NCI-H1417 treated with DMSO at 0.1 percent for 48 hours (cell line): Measurements from ENCODE around the gene UNC5C.

Experiments
- DNase-seq: peaks from one replicate; lab custom pipeline; 2025; lab: John Stamatoyannopoulos, UW

The UNC5C gene

GRCh38 chr4:95340191-95340590 is 208.6 kb downstream of the UNC5C start:
- no peak for DNase-seq

DNA sequence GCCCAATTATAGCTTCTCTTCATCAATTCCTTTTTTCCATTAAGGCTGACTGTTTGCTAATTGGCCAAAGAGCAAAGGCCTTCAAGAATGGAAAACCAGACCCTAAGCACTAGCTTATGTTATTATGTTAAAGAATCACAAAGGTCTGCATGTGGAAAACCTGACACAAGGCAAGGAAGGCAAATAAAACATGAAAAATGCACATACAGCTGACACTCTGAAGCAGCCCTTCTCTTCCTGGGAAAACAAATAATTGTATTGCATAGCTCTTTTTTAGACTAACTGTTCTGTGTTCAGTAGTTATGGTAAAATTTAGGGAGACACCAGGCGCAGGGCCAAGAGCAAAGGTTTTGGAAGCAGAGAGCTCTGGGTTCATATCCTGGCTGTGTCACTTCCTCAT is 223.1 kb downstream of the UNC5C start:
- DNase-seq, result no peak

DNA sequence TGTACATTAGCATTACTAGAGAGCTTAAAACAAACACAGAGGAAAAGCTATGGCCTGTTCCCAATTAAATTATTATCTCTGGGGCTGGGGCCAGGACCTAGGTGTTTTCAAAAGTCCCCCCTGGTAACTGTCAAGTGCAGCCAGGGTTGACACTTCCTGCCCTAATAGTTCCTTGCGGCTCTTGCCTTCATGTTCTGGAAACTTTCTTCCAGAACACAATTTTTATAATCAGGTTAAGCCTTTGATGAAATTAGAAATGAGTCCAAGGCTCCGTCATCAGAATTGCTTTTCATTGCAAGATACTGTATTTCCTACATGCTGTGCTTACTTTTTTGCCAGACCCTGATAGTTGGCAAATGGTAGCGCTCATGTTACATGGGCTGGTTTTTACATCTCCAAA is 229.6 kb downstream of the UNC5C start:
- DNase-seq, result no peak

DNA sequence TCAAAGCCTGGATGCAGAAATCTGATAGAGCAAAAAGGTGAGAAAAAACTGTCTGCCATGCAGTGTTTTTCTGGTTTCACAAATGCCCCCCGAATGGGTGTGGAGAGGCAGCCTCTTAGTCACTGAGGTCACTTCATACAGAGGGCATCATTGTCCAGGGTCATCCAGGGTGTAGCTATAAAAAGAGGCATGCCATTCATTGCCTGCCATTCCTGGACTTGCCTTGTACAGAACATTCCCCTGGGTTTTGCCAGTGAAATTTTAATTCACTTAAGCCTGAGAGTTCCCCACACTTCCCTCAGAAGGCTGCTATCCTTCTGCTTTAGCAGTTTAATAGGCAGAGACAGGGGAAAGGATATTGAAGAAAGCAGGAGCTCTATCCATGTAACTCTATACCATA is 230.3 kb downstream of the UNC5C start:
- no peak for DNase-seq

DNA sequence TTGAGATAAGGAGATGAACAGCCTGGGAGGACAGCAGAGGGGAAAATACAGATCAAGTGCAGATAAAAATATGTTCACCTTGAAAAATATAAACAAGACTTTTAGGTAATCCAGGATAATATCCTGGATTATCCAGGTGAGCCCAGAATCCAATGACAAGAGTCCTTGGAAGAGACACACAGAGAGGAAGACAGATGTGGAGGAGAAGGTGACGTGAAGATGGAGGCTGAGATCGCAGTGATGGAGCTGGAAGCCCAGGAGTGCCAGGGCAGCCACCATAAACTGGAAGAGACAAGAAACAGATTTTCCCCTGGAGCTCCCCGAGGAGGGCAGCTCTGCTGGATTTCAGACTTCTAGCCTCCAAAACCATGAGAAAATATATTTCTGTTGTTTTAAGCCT is 230.7 kb downstream of the UNC5C start:
- no peak for DNase-seq

DNA sequence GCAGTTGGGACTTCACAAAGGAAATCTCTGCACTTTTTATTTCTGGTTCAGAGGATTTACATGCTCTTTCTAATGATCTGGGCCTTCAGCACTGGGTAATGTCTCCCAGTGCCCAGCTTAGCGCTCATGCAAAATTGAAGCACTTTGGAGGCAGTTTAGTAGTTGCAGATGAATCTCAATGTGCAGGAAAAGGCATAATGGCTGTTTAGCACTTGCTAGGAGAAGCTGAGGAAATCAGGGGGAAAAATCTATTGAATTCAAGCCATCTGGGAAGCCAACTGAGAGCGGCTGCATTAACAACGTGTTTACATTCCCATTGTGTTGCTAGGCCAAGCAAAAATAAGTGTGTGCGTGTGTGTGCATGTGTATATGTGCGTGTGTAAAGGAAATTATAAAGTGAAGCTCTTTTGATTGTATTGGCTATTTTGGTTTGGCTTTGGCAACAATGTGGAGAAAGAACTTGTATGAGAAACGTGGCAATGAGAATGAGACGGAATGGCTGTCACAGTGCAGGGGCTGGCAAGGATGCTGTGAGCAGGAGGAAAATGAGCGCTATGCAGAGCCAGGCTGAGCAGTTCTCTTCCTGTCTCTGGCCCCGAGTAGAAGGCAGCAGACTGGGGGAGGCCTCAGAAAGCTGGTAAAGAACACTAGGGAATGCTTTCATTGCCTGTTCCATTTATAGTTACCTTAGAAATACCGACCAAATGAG is 231.5 kb downstream of the UNC5C start:
- DNase-seq, result no peak

DNA sequence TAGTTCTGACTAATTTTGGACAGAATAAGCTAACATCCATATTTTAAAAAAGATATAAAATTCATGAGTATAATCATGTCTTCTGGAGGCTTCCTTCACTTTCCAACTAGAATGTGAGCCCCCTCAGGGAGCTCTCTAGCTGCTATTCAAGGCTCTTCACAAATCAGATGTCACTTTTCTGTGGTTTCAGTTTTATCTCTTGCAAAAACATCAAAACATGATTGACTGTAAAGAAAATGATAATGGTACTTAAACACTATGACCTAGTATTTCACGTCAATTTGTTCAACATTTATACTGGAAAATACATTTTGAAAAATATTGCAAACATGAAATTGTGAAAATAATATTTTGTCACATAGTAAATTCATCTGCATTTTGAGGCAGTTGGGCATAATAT is 234.2 kb downstream of the UNC5C start:
- DNase-seq, result no peak

DNA sequence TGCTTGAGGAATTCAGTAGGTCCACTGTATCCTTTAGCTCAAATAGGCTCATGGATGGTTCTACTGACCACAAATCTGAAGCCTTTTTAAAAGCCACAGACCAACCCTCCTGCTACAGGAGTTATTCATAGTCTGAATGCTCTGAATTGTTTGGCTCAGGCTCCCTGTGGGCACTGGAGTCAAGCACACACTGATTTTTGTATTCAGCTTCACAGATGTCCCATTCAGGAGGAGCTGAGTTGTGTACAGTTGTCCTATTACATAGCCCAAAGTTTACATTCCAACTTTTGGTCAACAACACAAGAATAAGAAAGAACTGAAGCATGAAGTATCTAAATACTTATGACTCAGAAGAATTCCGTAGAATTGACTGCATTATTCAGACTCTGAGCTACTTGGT is 243.9 kb downstream of the UNC5C start:
- DNase-seq, result no peak

GRCh38 chr4:95300304-95300703 is 248.5 kb downstream of the UNC5C start:
- DNase-seq, result no peak

DNA sequence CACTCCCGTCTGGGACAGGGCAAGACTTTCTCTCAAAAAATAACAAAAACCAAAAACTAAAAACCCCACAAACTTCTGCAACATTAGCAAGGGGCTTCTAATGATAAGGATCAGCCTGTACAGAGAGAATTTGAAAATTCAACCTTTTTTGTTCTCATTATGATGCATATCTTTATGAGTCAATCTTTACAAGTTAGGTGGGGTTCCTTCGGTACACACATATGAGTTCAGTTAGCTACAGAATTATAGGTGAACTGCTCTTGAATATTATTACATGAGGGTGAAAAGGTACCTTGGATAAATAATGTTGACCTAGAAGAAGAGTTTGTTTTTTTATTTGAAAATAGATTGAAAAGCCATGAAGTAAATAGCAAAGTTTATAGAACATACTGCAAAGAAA is 252.7 kb downstream of the UNC5C start:
- DNase-seq, result no peak

DNA sequence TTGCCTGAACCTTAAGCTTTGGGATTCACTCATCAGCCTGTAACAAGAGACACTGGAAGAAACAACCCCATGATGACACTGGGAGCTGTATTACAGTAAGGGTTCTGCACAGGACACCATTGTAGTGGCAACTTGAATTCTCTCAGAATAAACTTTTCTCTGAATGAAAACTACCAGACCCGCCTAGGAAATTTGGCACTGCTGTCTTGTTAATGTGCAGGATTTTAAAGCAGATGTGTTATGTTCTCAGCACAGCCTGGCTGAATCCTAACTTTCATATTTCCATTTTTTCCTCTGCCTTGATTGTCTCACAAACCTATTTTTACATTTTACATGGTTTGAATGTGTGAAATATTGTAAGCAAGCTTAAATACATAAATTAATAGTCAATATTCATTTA is 253.6 kb downstream of the UNC5C start:
- no peak for DNase-seq

- no peak for DNase-seq
These were observed 254.5 kb downstream of the UNC5C start for GRCh38 chr4:95294321-95294720.

- no peak for DNase-seq
These were observed 255.8 kb downstream of the UNC5C start for GRCh38 chr4:95293014-95293413.

DNA sequence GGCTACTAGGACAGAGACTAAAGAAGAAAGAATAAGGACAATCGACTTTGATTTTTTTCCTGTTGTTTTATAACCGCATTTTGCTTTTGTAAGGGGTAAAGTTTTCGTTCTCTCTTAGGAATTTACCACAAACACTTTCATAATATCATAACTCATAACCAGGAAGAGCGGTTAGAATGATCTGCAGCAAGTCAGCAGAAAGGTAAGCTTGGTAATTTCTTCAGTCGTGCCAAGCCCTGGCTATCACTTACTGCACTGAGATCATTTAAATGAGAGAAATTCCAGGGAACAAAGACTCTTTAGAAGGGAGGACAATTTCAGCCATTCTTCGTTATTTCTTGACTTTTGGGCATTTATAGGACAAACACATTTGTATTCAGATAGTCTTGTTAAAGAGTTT is 258.1 kb downstream of the UNC5C start:
- no peak for DNase-seq

DNA sequence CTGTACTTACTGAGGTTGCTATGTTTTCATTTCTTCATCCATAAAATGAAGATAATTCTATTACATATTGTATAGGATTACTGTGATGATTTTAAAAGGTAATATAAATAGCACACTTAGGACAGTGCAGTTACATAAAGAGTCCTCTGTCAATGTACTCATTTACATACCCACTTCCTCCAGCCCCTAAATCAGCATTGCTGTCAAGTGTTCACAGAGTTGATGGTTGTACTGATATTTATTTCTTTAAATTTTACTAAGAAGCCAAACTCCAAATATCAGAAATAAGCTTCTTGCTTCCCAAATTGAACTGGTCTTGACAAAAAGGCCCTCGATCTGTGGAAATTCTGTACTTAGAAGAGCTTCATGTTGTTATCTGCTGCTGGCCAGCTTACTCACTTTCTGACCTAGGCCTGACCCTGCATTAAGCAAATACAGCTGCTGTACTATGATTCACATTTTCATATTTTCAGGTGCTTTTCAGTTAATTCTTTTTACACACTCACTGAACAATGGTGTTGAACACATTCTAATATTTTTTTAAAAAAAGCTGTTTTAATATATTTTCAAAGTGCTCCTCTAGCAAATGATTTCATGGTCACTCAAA is 259.6 kb downstream of the UNC5C start:
- no peak for DNase-seq

DNA sequence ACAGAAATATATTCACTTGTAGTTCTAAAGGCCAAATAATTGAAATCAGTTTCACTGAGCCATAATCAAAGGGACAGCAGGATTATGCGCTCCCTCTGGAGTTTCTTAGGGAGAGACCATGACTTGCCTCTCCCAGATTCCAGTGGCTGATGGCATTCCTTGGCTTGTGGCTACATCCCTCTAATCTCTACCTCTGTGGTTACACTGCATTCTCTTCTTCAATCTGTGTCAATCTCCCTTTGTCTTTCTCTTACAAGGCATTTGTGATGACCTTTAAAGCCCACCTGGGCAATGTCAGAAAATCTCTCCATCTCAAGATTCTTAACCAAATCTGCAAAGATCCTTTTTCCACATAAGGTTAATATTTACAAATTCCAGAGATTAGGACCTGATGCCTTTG is 260.2 kb downstream of the UNC5C start:
- DNase-seq, result no peak

DNA sequence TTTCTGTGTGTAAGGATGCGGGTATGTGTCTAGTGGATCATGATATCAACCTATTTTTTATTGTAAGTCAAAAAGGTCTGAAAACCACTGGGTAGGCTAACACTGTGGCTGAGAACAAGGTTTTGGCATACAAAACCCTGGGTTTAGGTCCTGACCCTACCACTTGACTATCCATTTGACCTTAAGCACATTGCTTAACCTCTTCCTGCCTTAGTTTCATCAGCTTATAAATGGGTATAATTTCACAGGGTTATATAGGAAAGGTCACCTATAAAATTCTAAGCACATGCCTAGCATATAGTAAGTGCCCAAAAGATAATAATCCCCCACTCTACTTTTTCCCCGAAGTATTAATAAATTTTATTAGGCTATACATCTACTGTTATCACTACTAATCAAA is 263.0 kb downstream of the UNC5C start:
- no peak for DNase-seq

GRCh38 chr4:95284655-95285054 is 264.1 kb downstream of the UNC5C start:
- no peak for DNase-seq

GRCh38 chr4:95283320-95283719 is 265.5 kb downstream of the UNC5C start:
- DNase-seq, result no peak

- no peak for DNase-seq
These were observed 276.0 kb downstream of the UNC5C start for GRCh38 chr4:95272797-95273196.

DNA sequence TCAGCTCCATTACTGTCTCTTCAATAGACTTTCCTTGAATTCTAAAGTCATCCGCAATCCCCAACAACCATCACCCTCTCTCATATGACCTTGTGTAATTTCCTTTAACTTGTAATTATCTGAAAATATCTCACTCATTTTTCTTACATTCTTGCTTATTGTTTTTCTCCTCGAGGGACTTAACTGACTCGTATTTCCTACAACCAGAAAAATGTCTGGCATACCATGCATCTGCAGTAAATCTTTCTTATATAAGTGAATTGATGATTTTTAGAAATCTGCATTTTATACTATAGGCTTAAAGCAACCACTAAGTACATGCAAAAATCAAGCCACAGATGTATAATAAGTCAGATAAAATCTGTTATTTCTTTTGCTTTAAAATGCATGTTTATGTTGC is 276.7 kb downstream of the UNC5C start:
- no peak for DNase-seq

DNA sequence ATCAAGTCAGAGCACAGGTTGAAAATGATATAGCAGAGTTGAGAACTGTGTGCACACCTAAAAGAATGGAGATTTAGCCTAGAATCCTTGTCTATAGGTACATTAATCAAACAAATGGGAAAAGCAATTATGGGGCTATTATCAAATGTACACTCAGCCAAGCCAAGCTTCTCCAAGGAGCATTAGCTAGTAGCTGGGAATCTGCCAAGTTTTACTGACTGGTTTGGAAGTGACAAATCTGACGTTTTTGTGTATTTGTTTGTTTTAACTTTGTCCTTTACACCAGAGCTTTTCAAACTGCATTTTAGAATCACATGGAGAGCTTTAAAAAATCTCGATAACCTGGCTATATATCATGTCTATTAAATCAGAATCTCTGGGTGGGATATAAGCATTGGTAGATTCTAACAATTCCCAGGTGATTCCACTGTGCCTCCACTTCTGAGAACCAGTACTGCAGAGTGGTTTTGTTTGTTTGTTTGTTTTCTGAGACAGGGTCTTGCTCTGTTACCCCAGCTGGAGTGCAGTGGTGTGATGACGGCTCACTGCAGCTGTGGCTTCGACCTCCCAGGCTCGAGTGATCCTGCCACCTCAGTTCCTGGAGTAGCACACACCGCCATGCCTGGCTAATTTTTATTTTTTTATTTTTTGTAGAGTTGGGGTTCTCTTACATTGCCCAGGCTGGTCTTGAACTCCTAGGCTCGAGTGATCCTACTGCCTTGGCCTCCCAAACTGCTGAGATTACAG is 279.8 kb downstream of the UNC5C start:
- peak; percentile 47 for DNase-seq

DNA sequence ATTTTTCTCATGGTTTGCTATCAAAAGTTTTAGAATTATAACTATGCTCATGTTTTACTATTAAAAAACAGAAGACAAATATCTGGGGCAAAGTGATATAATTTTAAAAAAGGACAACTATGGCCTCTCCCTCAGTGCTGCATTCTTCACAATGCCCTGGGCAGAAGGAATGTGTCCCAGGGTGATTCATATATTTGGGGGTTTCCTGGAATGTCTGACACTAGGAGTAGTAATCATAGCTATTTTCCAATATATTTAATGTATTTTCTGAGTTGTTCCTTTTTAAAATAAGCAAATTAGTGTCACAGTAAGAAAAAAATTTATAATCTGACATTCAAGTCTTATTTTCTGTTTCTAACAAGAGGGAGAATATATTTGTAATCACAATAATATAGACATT is 281.7 kb downstream of the UNC5C start:
- DNase-seq, result no peak
